Stimulated activated CD4-positive, alpha-beta T cell treated with anti-CD3 and anti-CD28 coated beads, Interleukin-1b, Interleukin-23, amount 100 ng/mL, for 1 hour (primary cell): ENCODE data around the gene RPS19BP1.
A peak's percentile ranks its signal among the peaks of the same experiment; 100 is the strongest.
"Not testable (repeated sequence)": the region's sequence is repeated elsewhere in the genome, so short reads cannot be mapped to it uniquely, and the experiment has no call there.

Source experiments
- DNase-seq, 2 donors: peaks; one replicate each; pipeline ENCODE4 v3.0.0-alpha.2; 2020; ENCODE audit warnings: low read depth in 2 of 2

Gene RPS19BP1

GRCh38 chr22:39514373-39514973, 18.1 kb downstream of the RPS19BP1 start:
- DNase-seq: peak in 1 of 2 donors; percentile 48

DNA sequence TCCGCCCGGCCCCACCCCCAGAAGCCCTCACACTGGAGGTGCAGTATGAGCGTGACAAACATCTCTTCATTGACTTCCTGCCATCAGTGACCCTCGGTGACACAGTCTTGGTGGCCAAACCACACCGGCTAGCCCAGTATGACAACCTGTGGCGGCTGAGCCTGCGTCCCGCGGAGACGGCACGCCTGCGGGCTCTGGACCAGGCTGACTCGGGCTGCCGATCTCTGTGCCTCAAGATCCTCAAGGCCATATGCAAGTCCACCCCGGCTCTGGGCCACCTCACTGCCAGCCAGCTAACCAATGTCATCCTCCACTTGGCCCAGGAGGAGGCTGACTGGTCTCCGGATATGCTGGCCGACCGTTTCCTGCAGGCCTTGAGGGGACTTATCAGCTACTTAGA, 18.8 kb downstream of the RPS19BP1 start:
- no peak for DNase-seq

GRCh38 chr22:39512026-39512425, 20.5 kb downstream of the RPS19BP1 start:
- DNase-seq: no peak

- no peak for DNase-seq
Observed at GRCh38 chr22:39511226-39511625, 21.3 kb downstream of the RPS19BP1 start.

- DNase-seq: no peak
Observed at GRCh38 chr22:39510529-39511149, 21.9 kb downstream of the RPS19BP1 start.

DNA sequence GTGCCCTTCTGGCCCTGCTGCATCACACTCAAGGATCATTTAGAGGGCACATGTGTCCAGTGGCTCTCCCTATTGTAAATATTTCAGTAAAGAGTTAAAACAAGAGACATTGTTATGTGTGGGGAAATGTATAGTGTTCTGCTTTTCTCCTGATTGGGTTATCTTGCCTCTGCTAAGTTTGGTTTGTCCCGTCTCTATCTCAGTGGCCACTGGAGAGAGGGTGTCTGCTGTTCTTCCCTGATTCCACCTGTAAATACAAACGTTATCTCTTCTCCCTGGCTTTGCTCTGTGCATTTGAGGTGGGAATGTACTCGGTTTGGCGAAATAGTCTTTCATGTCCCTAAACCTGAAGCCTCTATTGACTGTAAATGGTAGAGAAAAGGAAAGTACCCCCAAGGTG, 24.2 kb downstream of the RPS19BP1 start:
- DNase-seq: no peak

DNA sequence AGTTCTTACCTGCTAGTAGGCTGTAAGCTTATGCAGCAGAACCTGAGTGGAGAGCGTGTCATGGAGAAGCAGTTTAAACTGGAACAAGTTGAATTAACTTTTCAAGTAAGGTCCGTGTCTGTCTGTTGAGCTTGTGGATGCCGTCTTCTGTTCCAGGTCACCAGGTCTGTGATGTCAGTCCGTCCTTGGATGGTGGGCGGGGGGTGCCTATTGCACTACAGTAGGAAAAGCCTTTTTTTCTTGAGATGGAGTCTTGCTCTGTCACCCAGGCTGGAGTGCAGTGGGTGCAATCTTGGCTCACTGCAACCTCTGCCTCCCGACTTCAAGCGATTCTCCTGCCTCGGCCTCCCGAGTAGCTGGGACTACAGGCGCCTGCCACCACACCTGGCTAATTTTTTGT, 25.5 kb downstream of the RPS19BP1 start:
- not testable (repeated sequence) for DNase-seq

DNA sequence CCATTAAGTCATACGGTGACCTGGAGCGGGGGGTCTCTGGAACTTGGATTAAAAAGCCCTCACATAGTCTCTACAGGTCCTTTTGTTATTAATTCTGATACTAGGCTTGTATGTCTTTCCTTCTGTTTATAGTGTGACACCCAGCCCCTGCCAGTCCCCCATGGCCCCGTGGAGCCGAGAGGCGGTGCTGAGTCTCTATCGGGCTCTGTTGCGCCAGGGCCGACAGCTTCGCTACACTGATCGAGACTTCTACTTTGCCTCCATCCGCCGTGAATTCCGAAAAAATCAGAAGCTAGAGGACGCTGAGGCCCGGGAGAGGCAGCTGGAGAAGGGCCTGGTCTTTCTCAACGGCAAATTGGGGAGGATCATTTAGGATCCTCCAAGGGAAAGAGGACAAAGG, 28.5 kb downstream of the RPS19BP1 start:
- DNase-seq: no peak

- DNase-seq: no peak
Observed at GRCh38 chr22:39503630-39504029, 28.9 kb downstream of the RPS19BP1 start.

DNA sequence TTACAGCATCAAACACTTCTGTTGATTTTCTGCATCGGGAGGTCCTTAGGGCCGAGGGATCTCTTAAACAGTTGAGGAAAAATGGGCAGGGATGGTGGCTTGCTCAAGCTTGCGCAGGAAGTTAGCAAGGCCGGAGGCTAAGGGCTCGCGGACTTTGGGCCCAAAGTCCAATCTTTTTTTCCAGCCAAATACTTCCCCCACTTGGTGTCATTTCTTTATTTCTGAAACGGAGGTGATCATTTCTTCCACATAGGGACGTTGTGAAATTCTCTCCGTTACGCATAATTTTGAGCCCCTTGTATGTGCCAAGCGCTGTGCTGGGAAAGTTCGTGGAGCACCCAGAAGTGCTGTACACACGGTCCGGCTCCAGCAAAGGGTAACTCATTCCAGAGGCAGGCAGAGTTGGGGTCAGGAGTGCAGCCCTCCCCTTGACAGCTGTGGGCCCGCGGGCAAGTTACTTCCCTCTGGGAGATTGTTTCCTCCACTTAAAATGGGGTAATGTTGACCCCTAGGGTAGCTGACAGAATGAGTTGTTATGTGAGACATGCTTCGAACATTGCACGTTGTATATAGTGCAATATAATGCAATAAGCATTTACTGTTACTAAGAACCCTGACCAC, 29.6 kb downstream of the RPS19BP1 start:
- no peak for DNase-seq

DNA sequence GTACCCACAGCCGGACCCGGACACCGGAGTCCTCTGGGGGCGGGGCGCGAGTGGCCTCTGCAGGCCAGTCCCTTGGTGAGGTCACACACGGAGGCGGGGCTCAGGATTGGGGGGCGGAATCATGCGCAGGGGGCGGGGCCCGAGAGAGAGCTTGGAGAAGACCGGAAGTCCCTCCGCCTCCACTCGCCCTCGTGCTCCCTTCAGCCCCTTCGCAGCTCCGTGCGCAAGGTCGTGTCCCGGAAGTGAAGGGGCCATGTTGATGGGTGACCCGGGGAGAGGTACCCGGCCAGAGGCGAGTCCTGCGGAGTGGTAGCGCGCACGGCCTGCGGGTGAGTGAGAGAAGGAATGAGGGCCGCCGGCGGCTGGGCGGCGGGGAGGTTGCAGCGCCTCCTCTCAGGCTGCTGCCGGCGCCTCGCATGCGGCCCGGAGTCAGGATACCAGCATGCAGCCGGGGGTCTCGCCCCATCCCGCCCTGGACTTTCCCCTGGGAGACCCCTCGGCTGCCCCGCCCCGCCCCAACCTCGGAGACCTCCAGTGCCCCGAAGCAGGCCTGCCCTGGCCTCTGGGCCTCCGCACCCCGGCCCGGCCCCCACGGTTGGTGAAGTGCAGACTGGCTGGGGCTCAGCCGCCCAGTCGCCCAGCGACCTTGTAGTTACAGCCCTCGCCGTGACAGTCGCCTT, 30.3 kb downstream of the RPS19BP1 start, which contains the start of gene MIEF1:
MIEF1 (plus strand) TSS at position 182 of the 680 bp plus-strand sequence. CDS start 9,005 bp downstream, outside the sequence.
- peak; percentile 74 to 88 for DNase-seq

DNA sequence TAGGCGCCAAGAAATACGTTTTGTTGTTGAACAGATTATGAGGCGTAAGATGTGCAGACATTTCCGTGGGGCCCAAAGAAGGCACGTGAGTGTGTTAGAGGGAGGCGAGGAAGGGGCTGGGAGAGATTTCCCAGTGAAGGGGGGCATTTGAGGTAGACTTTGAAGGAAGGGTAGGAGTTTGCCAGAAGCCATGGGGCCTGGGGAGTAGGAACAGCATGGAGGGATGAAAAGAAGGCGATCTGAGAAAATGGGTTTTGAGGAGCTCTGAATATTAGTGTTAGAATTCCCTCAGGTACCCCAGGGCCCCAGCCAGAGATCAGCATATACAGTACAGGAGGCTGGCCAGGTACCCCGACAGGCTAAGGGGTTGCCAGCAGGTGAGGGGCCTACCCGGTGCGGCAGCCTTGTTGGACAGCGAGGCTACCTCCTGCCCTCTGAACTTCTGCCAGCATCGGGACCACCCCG, 30.9 kb downstream of the RPS19BP1 start:
- no peak for DNase-seq

DNA sequence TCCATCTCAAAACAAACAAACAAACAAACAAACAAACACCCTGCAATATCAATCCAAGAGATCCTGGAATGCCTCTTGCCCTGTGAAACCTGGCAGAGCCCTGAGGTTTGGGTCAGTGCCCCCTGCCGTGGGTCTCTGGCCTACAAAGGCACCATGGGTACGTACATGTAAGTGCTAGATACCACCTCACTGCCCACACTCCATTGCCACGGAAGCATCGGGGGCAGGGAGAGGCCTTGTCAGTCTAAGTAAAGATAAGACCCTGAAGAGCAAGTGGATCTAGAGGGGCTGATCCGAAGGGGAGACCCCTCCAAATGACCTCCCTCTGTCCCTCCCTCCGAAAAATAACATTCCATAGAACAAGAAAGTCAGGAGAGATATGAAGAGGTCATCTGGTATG, 32.4 kb downstream of the RPS19BP1 start:
- DNase-seq: no peak

- DNase-seq: no peak
Observed at GRCh38 chr22:39498802-39499201, 33.7 kb downstream of the RPS19BP1 start.

DNA sequence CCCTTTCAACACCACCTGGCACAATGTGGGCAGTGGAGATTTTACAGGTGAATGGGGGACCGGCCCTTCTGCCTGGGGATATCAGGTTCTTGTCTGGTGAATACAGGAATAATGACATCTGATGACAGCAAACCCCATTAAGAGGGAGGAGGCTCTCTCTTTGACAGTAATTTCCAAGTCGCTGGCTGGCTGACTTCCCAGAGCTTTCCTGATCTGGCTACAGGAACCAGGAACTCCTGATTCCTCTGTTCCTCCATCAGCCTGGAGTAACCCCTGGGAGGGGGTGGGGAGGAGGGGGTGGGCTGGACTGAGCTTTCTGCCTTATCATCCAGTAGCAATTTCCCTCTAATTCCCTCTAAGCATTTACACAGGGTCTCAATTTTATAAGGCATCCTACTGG, 34.2 kb downstream of the RPS19BP1 start:
- no peak for DNase-seq

GRCh38 chr22:39497429-39497828, 35.1 kb downstream of the RPS19BP1 start:
- DNase-seq: no peak

DNA sequence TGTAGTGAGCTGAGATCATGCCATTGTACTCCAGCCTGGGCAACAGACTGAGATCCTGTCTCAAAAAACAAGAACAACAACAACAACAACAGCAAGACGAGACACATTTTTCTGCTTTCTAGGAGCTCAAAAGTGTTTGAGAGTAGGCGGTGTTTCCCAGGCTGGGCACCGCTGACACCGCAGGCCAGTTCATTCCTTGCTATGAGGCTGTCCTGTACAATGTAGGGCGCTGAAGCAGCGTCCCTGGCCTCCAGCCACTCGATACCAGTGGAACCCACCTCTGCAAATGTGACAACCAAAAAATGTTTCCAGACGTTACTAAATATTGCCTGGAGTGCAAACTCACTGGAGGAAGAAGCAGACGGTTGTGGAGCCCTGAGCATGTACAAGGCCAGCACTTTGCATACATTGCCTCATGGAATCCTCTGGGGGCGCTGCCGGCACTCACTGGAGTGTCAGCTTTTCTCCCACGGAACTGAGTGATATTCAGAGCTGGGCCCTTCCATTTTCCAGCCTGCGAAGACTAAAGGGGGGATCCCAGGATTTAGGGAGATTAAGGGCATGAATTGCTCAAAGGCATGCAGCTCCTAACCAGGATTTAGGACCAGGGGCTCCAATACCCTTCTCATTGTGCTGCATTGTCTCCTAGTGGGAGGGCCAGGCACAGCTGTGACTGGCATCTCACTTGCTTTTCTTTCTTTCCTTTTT, 36.3 kb downstream of the RPS19BP1 start:
- DNase-seq: peak; percentile 17 to 29

GRCh38 chr22:39494471-39495120, 38.0 kb downstream of the RPS19BP1 start:
- DNase-seq: no peak

DNA sequence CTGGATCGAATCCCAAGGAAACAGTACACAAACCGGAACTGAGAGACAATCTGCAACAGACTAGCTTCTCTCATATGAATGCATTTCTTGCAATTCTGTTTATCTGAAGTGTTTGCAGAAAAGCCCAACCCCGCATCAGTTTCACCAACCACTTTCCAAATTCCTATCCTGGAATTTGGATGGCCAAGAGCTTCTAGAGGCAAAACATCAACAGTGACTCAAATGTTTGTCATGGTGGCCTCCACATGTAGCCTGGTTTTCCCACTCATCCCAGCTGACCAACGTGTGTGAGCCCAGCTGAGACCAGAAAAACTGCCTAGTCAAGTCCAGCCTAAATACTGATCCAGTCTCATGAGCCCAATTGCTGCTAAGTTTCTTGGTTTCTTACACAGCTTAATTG, 38.8 kb downstream of the RPS19BP1 start:
- DNase-seq: no peak

GRCh38 chr22:39492186-39492585, 40.4 kb downstream of the RPS19BP1 start:
- DNase-seq: no peak

- no peak for DNase-seq
Observed at GRCh38 chr22:39491696-39492095, 40.9 kb downstream of the RPS19BP1 start.
